Measurements from ENCODE around the gene GSTK1. TPM values are rescaled to one million over a fixed set of nuclear protein-coding genes. Genes with fewer than 3 reads are reported as not detected.

GSTK1 gene
- total RNA-seq, 6 donors from 2014 or later = 140 to 194 (median 158) TPM

DNA sequence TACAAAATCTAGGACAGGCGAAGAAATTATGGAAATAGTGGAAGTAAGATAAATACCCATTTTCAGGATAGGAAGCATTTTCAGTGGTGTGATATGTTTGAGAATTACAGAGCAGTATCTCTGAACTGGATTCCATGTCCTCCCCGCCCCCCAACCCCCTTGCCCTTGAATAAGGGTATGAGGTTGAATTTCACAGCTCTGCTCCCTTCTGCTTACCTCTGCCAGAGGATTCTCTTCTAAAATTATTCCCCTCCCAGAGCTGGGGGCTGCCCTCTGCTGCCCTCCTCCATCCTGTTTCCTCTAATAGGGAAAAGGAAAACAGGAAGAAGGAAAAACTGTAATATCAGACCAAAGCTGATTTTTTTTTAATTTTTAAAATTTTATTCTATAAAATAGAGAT lies 45.4 kb downstream of the GSTK1 start:
- Histone ChIP-seq H3K36me3 (peaks cover 10 to 48% (median 33%) of the 10 kb centered on the region in 4 donors), H3K4me1 (peaks cover 0 to 6% (median 0%) of the 10 kb centered on the region in 4 donors), H3K27ac (no peak overlapping the region), H3K27me3 (no peaks in the 10 kb centered on the region), H3K9me3 (no peaks in the 10 kb centered on the region), H3K4me3 (no peak overlapping the region)
- 95 to 98% methylated on average over 2 of the region's 2 CpGs for WGBS, 2 donors
- TF ChIP-seq, protein P1, sequence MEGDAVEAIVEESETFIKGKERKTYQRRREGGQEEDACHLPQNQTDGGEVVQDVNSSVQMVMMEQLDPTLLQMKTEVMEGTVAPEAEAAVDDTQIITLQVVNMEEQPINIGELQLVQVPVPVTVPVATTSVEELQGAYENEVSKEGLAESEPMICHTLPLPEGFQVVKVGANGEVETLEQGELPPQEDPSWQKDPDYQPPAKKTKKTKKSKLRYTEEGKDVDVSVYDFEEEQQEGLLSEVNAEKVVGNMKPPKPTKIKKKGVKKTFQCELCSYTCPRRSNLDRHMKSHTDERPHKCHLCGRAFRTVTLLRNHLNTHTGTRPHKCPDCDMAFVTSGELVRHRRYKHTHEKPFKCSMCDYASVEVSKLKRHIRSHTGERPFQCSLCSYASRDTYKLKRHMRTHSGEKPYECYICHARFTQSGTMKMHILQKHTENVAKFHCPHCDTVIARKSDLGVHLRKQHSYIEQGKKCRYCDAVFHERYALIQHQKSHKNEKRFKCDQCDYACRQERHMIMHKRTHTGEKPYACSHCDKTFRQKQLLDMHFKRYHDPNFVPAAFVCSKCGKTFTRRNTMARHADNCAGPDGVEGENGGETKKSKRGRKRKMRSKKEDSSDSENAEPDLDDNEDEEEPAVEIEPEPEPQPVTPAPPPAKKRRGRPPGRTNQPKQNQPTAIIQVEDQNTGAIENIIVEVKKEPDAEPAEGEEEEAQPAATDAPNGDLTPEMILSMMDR (IDR thresholded peaks at IDR 0.05) = no peak
- no peak for TF ChIP-seq POLR2AphosphoS5 (IDR thresholded peaks at IDR 0.05)
- TF ChIP-seq EP300 (IDR thresholded peaks at IDR 0.05) = no peak
- no peak for TF ChIP-seq POLR2A (IDR thresholded peaks at IDR 0.05)
- ATAC-seq (ENCODE audit: low FRiP score in 2 of 2) = no peak
- DNase-seq = no peak

DNA sequence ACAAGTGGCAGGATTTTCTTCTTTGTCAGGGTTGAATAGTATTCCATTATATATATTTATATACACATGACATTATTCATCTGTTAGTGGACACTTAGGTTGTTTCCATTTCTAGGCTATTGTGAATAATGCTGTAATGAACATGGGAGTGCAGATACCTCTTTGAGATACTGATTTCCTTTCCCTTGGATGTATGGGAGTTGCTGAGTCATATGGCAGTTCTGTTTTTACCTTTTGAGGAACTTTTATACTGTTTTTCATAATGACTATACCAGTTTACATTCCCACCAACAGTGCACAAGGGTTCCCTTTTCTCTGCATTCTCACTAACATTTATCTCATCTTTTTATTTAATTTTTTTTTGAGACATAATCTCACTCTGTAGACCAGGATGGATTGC lies 50.9 kb downstream of the GSTK1 start:
- Histone ChIP-seq H3K9me3 (no peaks in the 10 kb centered on the region), H3K27ac (no peak overlapping the region), H3K36me3 (peaks cover 0 to 7% (median 0%) of the 10 kb centered on the region in 4 donors), H3K4me1 (no peaks in the 10 kb centered on the region), H3K27me3 (no peaks in the 10 kb centered on the region), H3K4me3 (no peak overlapping the region)
- DNase-seq = no peak
- TF ChIP-seq, protein P1 (IDR thresholded peaks at IDR 0.05) = no peak
- no peak for TF ChIP-seq POLR2AphosphoS5 (IDR thresholded peaks at IDR 0.05)
- no peak for TF ChIP-seq EP300 (IDR thresholded peaks at IDR 0.05)
- no peak for TF ChIP-seq POLR2A (IDR thresholded peaks at IDR 0.05)
- no peak for ATAC-seq (ENCODE audit: low FRiP score in 2 of 2)

DNA sequence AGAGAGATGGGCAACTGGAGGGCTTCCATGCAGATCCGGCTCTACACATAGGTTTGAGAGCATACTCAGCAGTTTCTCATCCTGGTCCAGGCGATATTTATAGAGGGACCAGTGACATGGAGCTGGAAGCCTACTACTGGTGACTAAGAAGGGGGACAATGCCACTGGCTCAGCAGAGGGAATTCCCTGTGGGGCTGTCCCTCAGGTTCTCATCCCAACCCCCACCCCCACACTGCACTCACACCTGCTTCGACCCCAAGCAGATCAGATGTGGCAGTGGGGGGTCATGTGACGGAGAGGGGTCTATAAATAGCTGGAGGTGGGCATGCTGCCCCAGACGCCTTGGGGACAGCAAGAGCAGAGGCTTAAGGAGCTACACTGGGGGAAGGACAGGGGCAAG lies 52.5 kb downstream of the GSTK1 start, which contains the start of gene CLCN1:
Gene CLCN1, plus strand, starts transcription at position 336 of the 400 bp plus-strand sequence. CDS start 102 bp downstream, outside the sequence.
- Histone ChIP-seq H3K27ac (no peak within 1 kb of the TSS), H3K36me3 (no peaks in the 10 kb centered on the region)
- WGBS, 2 donors = 89 to 95% methylated on average over 4 to 5 of the region's 5 CpGs

DNA sequence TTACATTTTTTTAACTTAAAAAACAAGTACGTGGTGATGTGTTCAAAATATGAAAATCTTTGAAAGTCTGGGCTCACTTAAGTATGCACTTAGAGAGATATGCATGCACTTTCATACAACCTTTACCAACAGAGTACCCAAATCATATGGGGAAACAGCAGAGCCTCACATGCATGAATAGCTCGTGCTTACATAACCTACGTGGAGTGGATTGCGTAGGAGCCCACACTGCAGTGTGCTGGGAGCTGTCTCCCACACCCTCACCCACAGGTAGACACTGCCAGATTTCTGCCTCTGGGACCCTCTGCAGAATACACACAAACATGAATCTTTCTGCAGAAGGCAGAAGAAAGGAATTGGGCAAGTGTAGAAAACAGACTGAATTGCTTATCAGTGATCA lies 53.3 kb downstream of the GSTK1 start:
- Histone ChIP-seq H3K4me3 (no peak overlapping the region), H3K27ac (no peak overlapping the region), H3K36me3 (no peaks in the 10 kb centered on the region), H3K4me1 (no peaks in the 10 kb centered on the region), H3K27me3 (no peaks in the 10 kb centered on the region), H3K9me3 (no peaks in the 10 kb centered on the region)
- TF ChIP-seq, protein P1 (IDR thresholded peaks at IDR 0.05) = no peak
- no peak for TF ChIP-seq POLR2A (IDR thresholded peaks at IDR 0.05)
- no peak for TF ChIP-seq EP300 (IDR thresholded peaks at IDR 0.05)
- TF ChIP-seq POLR2AphosphoS5 (IDR thresholded peaks at IDR 0.05) = no peak
- DNase-seq = no peak
- peak in 1 of 2 donors; percentile 17 for ATAC-seq (ENCODE audit: low FRiP score in 2 of 2)
- 55 to 69% methylated on average over 4 of the region's 4 CpGs for WGBS, 2 donors

More for the DNA sequence above, 52.5 kb downstream of the GSTK1 start, which contains the start of gene CLCN1:
- no peak for TF ChIP-seq POLR2AphosphoS5 (IDR thresholded peaks at IDR 0.05)
- H3K9me3 ChIP-seq = no peaks in the 10 kb centered on the region
- ATAC-seq (ENCODE audit: low FRiP score in 2 of 2) = no peak
- H3K4me1 ChIP-seq = no peaks in the 10 kb centered on the region
- H3K27me3 ChIP-seq = no peaks in the 10 kb centered on the region
- H3K4me3 ChIP-seq = no peak within 1 kb of the TSS
- DNase-seq = no peak

DNA sequence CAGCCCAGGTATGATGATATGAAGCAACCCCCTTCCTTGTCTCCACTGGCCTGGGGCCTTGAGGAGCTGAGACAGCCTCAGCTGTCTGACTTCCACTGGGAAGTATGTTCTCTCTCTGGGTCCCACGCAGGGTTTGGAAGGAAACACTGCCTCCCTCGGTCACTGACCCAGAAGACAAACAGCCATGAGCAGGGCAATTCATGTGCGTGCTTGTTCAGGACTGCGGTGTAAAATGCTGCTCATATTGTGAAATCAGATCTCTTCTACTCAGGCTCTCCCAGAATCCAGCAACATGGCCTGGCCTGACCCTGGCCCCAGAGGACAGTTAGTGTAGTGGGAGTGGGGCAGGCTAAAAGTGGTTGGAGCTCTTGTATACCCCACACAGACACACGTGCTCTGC lies 55.4 kb downstream of the GSTK1 start:
- no peak overlapping the region for H3K4me3 ChIP-seq
- TF ChIP-seq EP300 (IDR thresholded peaks at IDR 0.05) = no peak
- TF ChIP-seq, protein P1 (IDR thresholded peaks at IDR 0.05) = no peak
- TF ChIP-seq POLR2AphosphoS5 (IDR thresholded peaks at IDR 0.05) = no peak
- no peak for TF ChIP-seq POLR2A (IDR thresholded peaks at IDR 0.05)
- peaks cover 0 to 6% (median 0%) of the 10 kb centered on the region in 4 donors for H3K4me1 ChIP-seq
- ATAC-seq (ENCODE audit: low FRiP score in 2 of 2) (peak in 1 of 2 donors; percentile 32), DNase-seq (no peak)
- 50 to 77% methylated on average over 5 of the region's 5 CpGs for WGBS, 2 donors
- no peak overlapping the region for H3K27ac ChIP-seq
- no peaks in the 10 kb centered on the region for H3K9me3 ChIP-seq
- H3K36me3 ChIP-seq = no peaks in the 10 kb centered on the region
- H3K27me3 ChIP-seq = no peaks in the 10 kb centered on the region

Small RNAs within 50 kb of the gene (small RNA-seq; reads per million reads assigned to genes)
- gene AC073342.3 (0 reads per million in 4 donors), gene RN7SL481P (0 reads per million in 4 donors), gene RN7SL535P (0 reads per million in 4 donors)

Other genes with a start within 250 kb of the GSTK1 start
- not detected for gene OR9A2, start 236.3 kb upstream of the GSTK1 start, total RNA-seq
- not detected for gene OR6V1, start 211.1 kb upstream of the GSTK1 start, total RNA-seq
- gene PIP, start 131.4 kb upstream of the GSTK1 start, total RNA-seq = 10 to 100 TPM in 1 of 6 donors, under 1 TPM in 1, not detected in 4; 0.77 to 23.0 TPM
- gene TAS2R39, start 80.0 kb upstream of the GSTK1 start, total RNA-seq = not detected
- not detected for gene TAS2R40, start 41.4 kb upstream of the GSTK1 start, total RNA-seq
- gene TMEM139, start 21.5 kb downstream of the GSTK1 start, total RNA-seq = 10 to 100 TPM; 13.6 to 52.7 (median 33.0) TPM
- 10 to 100 TPM in 5 of 6 donors, 1 to 10 TPM in 1; 9.1 to 34.8 (median 24.3) TPM for gene CASP2, start 24.9 kb downstream of the GSTK1 start, total RNA-seq
- gene CLCN1, start 52.7 kb downstream of the GSTK1 start, total RNA-seq = under 1 TPM in 1 of 6 donors, not detected in 5; 0.10 TPM
- gene FAM131B, start 99.3 kb downstream of the GSTK1 start, total RNA-seq = 1 to 10 TPM in 1 of 6 donors, under 1 TPM in 4, not detected in 1; 0.59 to 5.7 (median 0.67) TPM
- 100 to 1,000 TPM in 5 of 6 donors, 10 to 100 TPM in 1; 44.6 to 345 (median 222) TPM for gene ZYX, start 117.9 kb downstream of the GSTK1 start, total RNA-seq
- gene EPHA1, start 145.4 kb downstream of the GSTK1 start, total RNA-seq = 10 to 100 TPM in 4 of 6 donors, 1 to 10 TPM in 2; 5.3 to 18.9 (median 13.0) TPM
- 1 to 10 TPM in 2 of 6 donors, under 1 TPM in 1, not detected in 3; 0.83 to 3.1 (median 1.2) TPM for gene TAS2R60, start 180.0 kb downstream of the GSTK1 start, total RNA-seq
- gene TAS2R41, start 214.4 kb downstream of the GSTK1 start, total RNA-seq = under 1 TPM in 2 of 6 donors, not detected in 4; 0.46 to 0.54 TPM